HG03565 (cell line): Measurements from ENCODE around the gene METTL24.

Experiments
- ATAC-seq: cut with Tn5 transposase; IDR thresholded peaks from one replicate; pipeline ENCODE4 v1.9.1; 2021; ENCODE audit warnings: mild to moderate bottlenecking, moderate library complexity; ENCODE audit not compliant: unreplicated experiment

The METTL24 gene

GRCh38 chr6:110338820-110339470 lies 19.2 kb downstream of the METTL24 start:
- no peak for ATAC-seq

GRCh38 chr6:110337486-110337885 lies 20.7 kb downstream of the METTL24 start:
- no peak for ATAC-seq

- no peak for ATAC-seq
These were observed 23.5 kb downstream of the METTL24 start for GRCh38 chr6:110334423-110335180.

GRCh38 chr6:110332281-110332680 lies 25.9 kb downstream of the METTL24 start:
- no peak for ATAC-seq

- ATAC-seq, result no peak
These were observed 26.3 kb downstream of the METTL24 start for GRCh38 chr6:110331816-110332215.

GRCh38 chr6:110331390-110331789 lies 26.8 kb downstream of the METTL24 start:
- no peak for ATAC-seq

- ATAC-seq, result no peak
These were observed 28.3 kb downstream of the METTL24 start for GRCh38 chr6:110329714-110330436.

GRCh38 chr6:110329348-110329713 lies 28.8 kb downstream of the METTL24 start:
- no peak for ATAC-seq

- ATAC-seq, result no peak
These were observed 29.9 kb downstream of the METTL24 start for GRCh38 chr6:110328259-110328658.

GRCh38 chr6:110327391-110327790 lies 30.8 kb downstream of the METTL24 start:
- ATAC-seq, result no peak

- ATAC-seq, result no peak
These were observed 31.5 kb downstream of the METTL24 start for GRCh38 chr6:110326609-110327008.

GRCh38 chr6:110326057-110326456 lies 32.1 kb downstream of the METTL24 start:
- ATAC-seq, result no peak

GRCh38 chr6:110325197-110325596 lies 33.0 kb downstream of the METTL24 start:
- no peak for ATAC-seq

GRCh38 chr6:110324548-110324947 lies 33.6 kb downstream of the METTL24 start:
- ATAC-seq, result no peak

- no peak for ATAC-seq
These were observed 34.9 kb downstream of the METTL24 start for GRCh38 chr6:110323258-110323657.

- no peak for ATAC-seq
These were observed 35.3 kb downstream of the METTL24 start for GRCh38 chr6:110322874-110323242.

- no peak for ATAC-seq
These were observed 35.8 kb downstream of the METTL24 start for GRCh38 chr6:110322151-110322873.

- ATAC-seq, result no peak
These were observed 37.8 kb downstream of the METTL24 start for GRCh38 chr6:110320307-110320706.

GRCh38 chr6:110319843-110320242 lies 38.3 kb downstream of the METTL24 start:
- ATAC-seq, result no peak

GRCh38 chr6:110319381-110319780 lies 38.8 kb downstream of the METTL24 start:
- ATAC-seq, result no peak

GRCh38 chr6:110318971-110319370 lies 39.2 kb downstream of the METTL24 start:
- ATAC-seq, result no peak
